Activated CD4-positive, alpha-beta T cell treated with anti-CD3 and anti-CD28 coated beads, Interleukin-2, Interleukin-4, amounts not matched to agents 100 ng/mL and 50 ng/mL, durations not matched to agents 16 hours and 8 hours (primary cell): ENCODE data around the gene RXFP2.
A peak's percentile ranks its signal among the peaks of the same experiment; 100 is the strongest.

Source experiments
- DNase-seq: peaks from one replicate; pipeline ENCODE4 v3.0.0-alpha.2; 2020; ENCODE audit warnings: low spot score

Gene RXFP2

DNA sequence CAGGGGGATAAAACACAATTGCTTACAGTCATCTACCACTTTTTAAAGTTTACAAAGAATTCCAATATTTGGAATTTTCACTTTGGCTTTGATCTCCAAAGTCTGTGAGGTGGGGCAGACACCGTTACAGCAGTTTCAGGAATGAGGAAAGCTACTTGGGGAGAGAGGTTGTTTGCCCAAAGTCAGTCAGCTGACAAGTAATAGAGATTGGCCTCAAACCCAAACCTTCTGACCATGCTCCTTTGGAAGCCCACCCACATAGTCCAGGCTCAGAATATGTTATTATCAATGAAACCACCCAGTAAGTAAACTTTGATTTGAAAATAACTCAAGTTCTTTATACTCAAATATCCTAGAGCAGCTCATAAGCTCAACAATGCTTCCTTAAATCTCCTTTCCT, 29.0 kb downstream of the RXFP2 start:
- DNase-seq, result no peak

DNA sequence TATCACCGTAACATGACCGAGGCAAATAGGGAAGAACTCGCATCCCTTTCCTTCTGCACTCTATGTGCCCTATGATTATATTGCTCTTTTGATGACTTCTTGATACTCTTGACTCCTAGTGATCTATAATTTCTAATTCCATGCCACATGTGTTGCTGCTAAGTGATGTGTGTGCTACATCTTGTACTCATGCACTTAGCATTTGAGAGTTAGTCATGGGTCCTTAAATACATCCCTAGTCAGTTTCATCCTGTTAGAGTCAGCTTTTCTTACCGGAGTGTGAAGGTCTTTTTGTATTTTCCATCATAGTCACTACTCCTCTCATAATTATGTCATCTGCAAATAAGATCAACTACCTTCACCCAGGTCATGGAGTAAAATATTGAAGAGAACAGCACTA, 30.2 kb downstream of the RXFP2 start:
- no peak for DNase-seq

DNA sequence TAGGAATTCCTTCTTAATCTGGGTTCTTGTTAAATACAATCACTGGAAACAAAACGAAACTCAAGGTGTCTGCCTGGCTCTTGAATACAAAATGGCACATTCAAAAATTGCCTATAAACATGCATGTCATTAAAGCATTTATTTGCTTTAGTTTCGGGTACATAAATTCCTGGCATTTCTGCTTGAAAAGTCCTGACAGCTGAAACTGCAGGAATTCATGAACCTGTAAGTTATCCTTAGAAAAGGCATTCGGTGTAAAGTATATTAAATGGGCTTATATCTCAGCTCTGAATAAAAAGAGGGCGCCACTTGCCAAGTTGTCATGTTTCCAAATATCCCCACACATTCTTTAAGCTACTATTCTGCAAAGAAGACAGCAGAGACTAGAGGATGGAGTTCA, 32.9 kb downstream of the RXFP2 start:
- DNase-seq, result no peak

DNA sequence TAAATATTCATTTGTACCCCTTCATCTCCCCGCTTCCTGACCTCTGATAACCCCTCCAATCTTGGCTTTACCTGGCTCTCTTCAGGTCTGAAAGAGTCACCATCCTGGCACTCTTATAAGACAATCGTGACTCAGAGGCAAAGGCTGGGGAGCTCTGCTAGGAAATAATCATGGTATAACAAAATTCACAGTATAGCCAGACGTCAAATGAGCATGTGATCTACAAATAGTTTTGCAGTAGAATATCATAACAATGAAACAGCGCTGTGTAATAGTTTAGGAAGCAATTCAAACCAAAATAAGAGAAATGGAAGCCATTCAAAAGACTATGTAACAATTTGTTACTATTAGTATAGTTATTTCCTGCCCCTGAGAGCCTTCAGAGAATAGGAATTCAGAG, 34.2 kb downstream of the RXFP2 start:
- no peak for DNase-seq

DNA sequence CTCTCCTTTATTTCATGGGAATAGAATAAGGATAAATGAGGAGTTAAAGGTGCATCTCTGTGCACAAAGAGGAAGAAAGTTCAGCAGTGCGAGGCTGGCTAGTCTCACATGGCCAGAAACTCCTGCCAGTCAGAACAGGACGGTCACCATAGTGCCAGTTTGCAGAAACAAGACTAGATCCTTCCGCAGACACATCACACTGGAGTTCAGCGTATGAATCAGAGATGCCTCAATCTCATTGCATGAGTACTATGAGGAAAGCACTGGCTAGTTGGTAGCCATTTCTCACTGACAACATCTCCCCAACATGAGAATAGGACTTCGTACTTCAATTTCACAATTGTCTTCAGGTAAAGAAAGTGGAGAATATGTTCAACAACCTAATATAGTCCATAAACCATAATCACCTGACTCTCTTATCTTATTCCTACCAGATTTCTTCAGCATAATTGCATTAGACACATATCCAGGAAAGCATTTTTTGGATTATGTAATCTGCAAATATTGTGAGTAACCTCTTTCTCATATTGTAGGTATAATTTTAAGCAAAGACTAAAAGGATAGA, 34.9 kb downstream of the RXFP2 start:
- no peak for DNase-seq

DNA sequence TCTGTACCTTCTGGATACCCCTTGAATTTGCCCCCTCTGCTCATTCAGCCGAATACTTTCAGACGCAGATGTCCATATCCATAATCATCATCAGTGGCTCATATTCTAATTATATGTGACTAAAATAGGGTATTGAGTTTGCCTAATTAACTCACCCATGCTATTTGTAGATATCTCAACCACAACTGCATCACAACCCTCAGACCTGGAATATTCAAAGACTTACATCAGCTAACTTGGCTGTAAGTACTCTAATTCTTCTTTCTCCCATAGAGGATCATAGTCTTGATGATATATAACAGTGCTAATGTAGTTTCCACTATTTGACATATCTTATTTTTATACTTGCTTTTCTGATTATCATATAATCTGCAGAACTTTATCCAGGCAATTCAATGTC, 35.8 kb downstream of the RXFP2 start:
- no peak for DNase-seq

DNA sequence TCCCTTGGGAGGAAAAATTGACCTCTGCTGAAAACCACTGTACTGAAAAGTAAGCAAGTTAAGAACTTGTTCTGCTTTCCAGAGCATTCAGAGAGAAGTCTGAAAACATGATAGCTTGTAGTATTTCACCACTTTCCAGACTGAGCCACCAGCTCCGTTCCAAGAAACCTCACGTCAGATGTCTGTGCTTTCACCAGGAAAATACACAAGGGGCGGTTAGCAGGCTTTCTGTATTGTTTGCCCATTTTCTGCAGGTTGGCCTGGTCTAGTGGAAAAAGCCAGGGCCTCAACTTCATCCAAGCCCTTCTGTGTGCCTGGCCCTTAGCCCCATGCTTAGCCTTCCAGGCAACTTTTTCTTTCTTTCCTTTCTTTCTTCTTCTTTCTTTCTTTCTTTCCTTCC, 36.4 kb downstream of the RXFP2 start:
- no peak for DNase-seq

DNA sequence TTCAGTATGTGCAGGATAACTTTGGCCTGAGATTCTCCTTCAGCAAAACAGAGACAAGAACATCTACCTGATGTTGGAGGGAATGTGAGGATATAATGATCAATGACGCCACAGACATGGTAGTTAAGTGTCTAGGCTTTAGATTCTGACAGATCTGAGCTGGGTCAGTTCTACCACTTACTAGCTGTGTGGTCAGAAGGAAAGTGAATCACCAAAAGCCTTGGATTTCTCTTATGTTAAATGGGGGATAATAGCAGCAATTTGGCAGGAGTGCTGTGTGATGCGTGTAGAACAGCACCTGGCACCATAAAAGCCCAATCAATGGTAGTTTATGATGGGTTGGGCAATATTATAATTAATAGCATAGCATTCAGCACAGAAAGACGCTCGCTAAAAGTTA, 41.7 kb downstream of the RXFP2 start:
- DNase-seq, result no peak

DNA sequence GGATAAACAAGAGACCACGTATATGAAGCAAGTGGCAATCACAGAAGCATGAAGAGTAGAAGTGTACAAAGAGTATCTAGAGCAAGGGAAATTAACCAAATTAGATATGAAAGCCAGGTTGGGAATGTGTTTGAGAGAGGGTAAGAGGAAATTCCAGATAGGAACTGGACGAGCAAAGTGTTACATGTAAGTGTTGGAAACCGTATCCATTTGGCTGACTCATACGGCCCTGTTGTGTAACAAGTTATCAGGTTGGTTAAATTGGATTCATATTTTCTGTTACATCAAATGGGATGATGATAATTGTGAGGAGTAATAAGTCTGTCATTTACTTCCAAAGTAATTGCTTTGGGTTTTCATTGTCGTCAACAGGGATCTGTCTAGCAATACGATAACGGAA, 46.7 kb downstream of the RXFP2 start:
- DNase-seq, result no peak

DNA sequence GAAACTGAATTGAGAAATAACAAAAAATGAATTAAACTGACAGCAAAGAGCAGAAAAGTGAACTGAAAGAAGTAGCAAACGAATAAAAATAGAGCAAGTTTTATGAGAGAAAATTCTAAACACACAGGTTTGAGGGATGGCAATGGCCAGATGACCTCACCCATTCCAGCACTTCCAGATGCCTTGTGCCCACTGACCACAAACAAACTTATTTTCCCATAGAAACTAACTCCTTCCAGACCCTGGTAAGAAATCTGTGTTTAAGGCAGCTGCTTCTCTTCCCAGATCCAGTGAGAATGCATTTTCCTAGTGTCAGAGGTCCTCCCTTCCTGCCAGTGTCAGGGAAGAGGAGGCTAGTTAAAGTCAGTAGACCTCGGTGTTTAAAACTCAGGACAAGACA, 51.7 kb downstream of the RXFP2 start:
- no peak for DNase-seq

DNA sequence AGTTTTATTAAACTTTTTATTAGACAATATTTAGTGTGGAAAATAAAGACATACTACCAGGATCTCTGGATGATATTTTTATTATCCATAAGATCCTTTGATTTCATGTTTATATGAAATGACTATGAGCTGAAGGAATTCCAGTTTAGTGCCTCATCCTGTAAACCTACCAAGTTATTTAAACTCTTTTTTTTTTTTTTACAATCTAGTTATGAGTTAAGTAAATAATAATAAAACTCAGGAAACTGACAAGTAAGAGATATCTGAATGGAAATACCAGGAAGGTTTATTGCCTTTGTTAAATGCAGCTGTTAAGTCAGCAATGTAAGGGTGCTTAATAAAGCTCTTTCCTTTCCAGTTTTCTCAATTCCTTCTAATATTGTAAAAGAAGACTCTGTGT, 53.9 kb downstream of the RXFP2 start:
- DNase-seq, result no peak

DNA sequence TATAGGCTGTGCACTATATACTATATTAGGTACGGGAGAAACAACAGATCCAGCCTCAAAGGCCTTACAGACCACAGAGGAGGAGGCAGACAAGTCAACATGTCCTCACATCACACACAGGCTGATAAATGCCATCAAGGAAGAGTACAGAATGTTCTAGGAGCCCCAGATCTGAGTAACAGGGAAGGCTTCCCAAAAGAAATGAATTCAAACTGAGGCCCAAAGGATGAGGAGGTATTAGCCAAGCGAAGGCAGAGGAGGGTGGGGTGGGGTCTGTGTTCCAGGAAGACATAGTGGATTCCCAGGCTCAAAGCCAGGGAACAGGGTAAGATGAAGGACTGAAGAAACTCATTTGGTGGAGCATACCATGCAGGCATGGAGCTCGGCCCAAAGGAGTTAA, 55.1 kb downstream of the RXFP2 start:
- DNase-seq, result no peak

DNA sequence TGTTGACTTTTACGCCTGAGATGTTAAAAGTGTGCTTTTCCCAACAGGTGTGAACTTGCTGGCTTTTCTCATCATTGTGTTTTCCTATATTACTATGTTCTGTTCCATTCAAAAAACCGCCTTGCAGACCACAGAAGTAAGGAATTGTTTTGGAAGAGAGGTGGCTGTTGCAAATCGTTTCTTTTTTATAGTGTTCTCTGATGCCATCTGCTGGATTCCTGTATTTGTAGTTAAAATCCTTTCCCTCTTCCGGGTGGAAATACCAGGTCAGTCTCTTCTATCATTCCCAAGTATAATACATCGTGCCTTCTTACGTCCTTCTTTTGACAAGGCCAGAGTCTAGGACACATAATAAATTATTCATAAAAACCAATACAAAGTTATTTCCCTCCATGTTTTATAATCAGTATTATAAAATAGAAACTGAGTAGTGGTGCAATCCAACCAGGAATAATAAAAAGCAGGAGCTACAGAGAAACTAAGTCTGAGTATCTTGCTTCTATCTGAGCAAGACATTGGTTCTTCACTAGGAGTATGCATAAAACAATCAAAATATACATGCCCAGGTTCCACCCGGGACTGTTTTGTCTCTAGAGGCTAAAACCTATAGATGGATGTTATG, 57.9 kb downstream of the RXFP2 start:
- no peak for DNase-seq

DNA sequence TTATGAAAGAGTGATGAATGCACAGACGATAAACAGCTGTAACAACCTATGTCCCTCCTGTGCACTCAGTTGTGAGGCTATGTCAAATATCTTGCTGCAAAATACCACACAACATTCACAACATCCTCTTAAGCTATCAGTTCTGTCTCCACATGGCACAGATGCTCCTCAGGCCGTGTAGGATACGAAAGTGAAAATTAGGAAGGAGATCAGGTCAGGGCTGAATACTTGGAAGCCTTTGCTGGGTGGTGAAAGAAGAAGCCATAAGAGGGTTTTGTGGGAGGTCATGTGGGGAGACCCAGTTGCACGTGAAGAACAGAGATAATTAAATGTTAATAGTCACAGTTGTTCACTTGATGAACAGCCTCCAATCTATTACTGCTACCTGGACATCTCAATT, 58.9 kb downstream of the RXFP2 start:
- no peak for DNase-seq

DNA sequence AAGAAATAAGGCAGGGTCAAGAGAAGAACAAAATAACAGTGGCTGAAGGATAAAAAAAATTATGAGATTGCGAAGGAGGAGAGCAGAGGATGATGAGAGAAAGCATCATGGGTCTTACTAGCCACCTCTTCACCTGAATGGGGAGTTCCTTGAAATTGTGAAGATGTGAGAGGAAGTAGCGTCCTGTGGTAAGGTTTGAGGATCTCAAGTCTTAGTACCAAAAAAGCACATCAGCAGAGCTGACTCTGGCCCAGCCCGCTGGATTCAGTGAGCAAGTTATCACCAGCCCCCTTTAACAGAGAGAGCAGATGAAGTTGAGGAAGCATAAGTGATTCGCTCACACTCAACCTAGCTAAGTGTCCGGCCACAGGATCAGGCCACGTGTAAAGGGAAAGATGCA, 61.8 kb downstream of the RXFP2 start:
- DNase-seq, result no peak

DNA sequence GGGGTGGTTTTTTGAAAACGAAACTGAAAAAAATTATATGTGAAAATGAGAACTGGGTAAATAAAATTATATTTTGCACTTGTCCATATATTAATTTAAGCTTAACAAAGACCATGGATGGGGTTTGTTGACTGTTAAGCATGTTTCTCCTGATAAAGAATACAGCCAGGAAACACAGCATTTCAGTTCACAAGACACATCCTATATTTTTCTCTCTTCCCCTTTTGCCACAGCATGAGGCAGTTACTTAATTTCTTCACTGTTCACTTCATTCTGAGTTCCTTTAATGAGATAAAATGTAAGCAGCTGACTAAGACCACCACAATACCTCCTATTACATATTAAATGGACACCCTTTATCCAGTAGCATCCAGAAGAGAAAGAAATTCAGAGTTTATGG, 64.0 kb downstream of the RXFP2 start:
- no peak for DNase-seq

DNA sequence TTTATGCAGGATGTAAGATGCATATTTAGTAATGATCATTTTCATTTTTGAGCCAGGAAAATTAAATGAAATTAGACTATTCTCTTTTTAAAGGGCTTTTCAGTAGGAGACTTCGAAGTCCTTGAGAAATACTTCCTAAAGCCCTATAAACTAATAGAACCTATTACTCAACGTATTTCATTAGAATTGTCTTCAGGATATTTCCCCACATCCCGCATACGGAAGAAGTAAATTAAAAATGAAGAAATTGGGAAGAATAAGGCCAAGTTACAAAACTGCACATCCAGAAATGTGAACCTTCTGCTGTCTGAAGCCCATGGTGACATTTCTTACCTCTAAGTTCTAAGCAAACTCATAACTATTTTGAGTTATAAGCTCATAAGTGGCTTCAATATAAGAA, 66.5 kb downstream of the RXFP2 start:
- no peak for DNase-seq

DNA sequence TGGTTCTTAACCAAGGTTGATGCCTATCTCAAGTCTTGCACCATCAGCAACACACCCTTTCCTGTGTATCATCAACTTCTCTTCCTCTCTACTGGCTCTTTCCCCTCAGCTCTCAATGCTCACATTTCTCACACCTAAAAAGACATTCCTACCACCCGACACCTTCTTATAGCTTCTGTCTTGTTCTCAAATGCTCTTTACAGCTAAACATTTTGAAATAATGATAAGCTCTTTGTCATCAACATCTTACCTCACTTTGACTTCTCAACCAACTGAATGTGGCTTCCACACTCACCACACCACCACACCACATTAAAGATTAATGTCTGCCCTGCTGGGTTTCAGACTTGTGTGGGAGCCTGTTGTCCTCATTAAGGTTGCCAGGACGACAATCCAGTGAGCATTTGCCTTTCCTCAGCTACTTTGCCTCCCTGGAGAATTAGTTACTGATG, 67.8 kb downstream of the RXFP2 start:
- DNase-seq, result peak; percentile 10

DNA sequence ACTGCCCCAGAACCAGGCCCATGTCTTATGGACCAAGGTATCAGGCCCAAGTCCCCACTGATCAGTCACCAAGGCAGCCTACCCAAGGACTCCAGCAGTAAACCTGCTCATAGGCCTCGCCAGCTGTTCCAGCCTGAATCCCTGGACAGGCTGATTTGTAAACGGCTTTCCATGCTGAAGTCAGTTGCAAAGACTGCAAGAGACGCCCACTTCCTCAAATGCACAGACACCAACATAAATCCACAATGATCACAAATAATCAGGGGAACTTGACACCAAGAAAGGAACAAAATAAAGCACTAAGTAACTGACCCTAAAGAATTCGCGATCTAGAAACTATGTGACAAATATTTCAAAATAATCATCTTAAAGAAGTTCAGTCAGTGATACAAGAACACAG, 75.2 kb downstream of the RXFP2 start:
- DNase-seq, result no peak

DNA sequence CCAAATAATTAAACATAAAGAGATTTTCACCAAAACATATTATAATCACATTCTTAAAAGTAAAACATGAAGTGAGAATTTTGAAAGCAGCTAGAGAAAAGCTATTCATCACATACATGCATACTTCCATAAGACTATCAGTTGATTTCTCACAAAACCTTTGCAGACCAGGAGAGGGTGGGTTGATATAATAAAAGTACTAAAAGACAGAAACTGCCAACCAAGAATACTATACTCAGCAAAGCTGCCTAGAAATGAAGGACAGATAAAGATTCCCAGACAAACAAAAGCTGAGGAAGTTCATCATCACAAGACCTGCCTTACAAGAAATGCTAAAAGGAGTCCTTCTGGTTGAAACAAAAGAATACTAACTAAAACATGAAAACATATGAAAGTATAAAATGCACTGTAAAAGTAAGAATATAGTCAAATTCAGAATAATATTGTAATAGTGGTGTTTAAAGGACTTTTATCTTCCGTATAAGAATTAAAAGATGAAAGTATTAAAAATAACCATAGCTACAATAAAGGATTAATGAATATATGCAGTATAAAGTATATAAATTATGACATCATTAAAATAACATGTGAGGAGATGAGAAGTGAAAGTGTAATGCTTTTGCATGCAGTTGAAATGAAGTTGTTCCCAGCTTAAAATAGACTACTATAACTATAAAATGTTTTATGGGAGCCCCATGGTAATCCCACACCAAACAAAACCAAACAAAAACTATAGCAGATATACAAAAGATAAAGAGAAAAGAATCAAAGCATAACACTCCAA, 76.2 kb downstream of the RXFP2 start:
- no peak for DNase-seq

DNA sequence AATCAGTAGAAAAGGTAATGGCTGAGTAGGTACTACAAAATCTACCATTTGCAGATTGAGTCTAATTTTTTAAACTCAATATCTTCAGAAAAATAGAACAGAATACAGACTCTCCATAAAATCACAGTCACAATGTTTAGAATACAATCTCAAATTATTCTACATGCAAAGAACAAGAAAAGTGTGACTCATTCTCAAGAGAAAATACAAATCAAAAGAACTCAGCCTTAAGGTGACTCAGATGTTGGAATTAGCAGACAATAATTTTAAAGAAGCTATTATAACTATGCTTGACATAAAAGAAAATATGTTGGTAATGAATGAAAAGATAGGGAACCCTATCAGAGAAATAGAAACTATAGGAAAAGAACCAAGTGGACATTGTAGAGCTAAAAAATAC, 78.9 kb downstream of the RXFP2 start:
- DNase-seq, result no peak

DNA sequence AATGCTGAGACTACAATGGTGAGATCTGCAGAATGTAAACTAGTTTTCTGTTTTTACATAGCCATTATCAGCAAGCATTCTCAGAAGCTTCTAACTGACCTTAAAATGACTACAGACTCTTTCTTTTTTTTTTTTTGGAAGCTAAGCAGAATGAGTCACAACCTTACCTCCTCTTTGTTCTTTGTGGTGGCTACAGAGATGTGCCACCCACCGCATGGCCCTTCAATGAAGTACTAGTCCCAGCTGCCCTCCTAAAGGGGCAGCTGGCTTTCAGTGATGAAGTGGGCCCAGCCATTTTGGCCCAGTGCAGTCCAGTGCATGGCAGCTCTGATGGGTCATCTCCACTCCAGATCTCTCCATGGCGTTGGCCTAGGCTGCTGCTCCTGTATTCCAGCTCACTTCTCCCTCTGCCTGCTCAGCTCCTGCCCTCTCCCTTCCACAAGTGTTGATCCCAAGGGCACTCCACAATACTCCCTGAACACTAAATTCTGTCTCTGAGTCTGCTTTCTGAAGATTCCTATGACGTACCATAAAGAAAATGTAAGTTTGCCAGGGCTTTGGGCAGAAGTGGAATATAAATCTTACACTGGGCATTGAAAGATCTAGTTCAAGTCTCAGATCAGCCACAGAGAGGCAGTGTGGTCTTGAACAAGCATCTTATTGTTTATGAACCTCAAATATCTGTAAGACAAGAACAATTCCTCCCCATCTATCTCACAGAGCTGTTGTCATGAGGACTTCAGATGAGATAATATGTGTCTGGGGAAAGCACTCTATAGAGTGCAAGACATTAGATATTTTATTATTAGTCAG, 85.6 kb downstream of the RXFP2 start:
- DNase-seq, result no peak

DNA sequence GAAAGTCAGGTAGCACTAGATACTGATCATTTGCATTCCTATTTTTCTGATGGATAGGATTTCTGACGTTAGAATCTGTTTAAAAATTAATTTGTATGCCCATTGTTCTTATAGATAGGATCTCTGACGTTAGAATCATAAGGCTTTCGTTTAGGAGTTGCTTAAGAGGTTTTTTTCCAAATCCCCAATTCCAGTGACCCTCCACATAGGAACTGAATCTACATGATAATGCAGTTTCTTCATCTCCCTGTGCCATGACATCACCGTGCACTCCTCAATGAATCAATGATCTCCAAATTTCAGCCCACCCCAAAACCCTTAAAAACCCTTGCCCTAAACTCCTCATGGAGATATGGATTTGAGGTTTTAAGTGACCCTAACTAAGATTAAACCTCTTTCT, 87.2 kb downstream of the RXFP2 start:
- no peak for DNase-seq
